ENCODE measurements around the gene BARX2.

GRCh38 chr11:129382583-129382982 is 6.9 kb downstream of the BARX2 start:
- no peak for TF ChIP-seq CTCF (conservative IDR thresholded peaks at IDR 0.05; ENCODE audit: low read depth, low read length)
- no peak for TF ChIP-seq POLR2A (IDR thresholded peaks at IDR 0.05; ENCODE audit: low read depth, low read length)
- no peak for TF ChIP-seq CEBPB (IDR thresholded peaks at IDR 0.05; ENCODE audit: low read depth, low read length)
- no peak for TF ChIP-seq MAZ (IDR thresholded peaks at IDR 0.05; ENCODE audit: borderline replicate concordance, low read depth, low read length)
- TF ChIP-seq MXI1 (IDR thresholded peaks at IDR 0.05; ENCODE audit: borderline replicate concordance, low read depth, low read length): no peak

All from IMR-90 (cell line).